OCI-M1 (cell line): ENCODE data around the gene LSP1.

ENCODE experiments used
- DNase-seq: peaks from one replicate; lab custom pipeline; 2025; lab: John Stamatoyannopoulos, UW

The LSP1 gene

GRCh38 chr11:1848640-1849430 lies 4.0 kb upstream of the LSP1 start:
- no peak for DNase-seq

- DNase-seq = no peak
Observed at GRCh38 chr11:1851468-1852180, 1.3 kb upstream of the LSP1 start.

- no peak for DNase-seq
Observed at GRCh38 chr11:1852271-1852876, 510 bp upstream of the LSP1 start.

GRCh38 chr11:1853376-1854131 lies 670 bp downstream of the LSP1 start:
- DNase-seq = no peak

GRCh38 chr11:1854132-1854948 lies 1.5 kb downstream of the LSP1 start:
- no peak for DNase-seq

- DNase-seq = no peak
Observed at GRCh38 chr11:1854949-1855885, 2.3 kb downstream of the LSP1 start.

- no peak for DNase-seq
Observed at GRCh38 chr11:1855886-1856265, 3.0 kb downstream of the LSP1 start.

- no peak for DNase-seq
Observed at GRCh38 chr11:1856306-1857005, 3.6 kb downstream of the LSP1 start.

- no peak for DNase-seq
Observed at GRCh38 chr11:1857064-1857463, 4.2 kb downstream of the LSP1 start.

GRCh38 chr11:1858154-1858553 lies 5.3 kb downstream of the LSP1 start:
- no peak for DNase-seq

- DNase-seq = no peak
Observed at GRCh38 chr11:1858576-1858975, 5.7 kb downstream of the LSP1 start.

- DNase-seq = no peak
Observed at GRCh38 chr11:1859004-1859403, 6.1 kb downstream of the LSP1 start.

GRCh38 chr11:1860108-1860507 lies 7.2 kb downstream of the LSP1 start:
- DNase-seq = no peak

GRCh38 chr11:1861435-1862411 lies 8.8 kb downstream of the LSP1 start:
- no peak for DNase-seq

GRCh38 chr11:1862588-1863351 lies 9.9 kb downstream of the LSP1 start:
- DNase-seq = no peak

GRCh38 chr11:1863352-1864216 lies 10.7 kb downstream of the LSP1 start:
- DNase-seq = peak; percentile 18

GRCh38 chr11:1864231-1864630 lies 11.3 kb downstream of the LSP1 start:
- no peak for DNase-seq
